GM18907 (cell line): ENCODE results near the gene HAX1.

Source experiments
- ATAC-seq: cut with Tn5 transposase; IDR thresholded peaks from one replicate; pipeline ENCODE4 v1.9.1; 2021; ENCODE audit warnings: mild to moderate bottlenecking, moderate library complexity; ENCODE audit not compliant: unreplicated experiment

Gene HAX1

GRCh38 chr1:154324669-154325582, 52.5 kb downstream of the HAX1 start, which contains the start of gene ATP8B2:
Gene ATP8B2, plus strand, starts transcription at chr1:154325525. Its CDS starts 2,617 bp downstream, at chr1:154328142.
- no peak for ATAC-seq
